Right renal cortex interstitium (tissue), 3 donors: ENCODE results near the gene FBXO17. TPM values are rescaled to one million over a fixed set of nuclear protein-coding genes. Genes with fewer than 3 reads are reported as not detected.
A peak's percentile ranks its signal among the peaks of the same experiment; 100 is the strongest.
"Not testable (repeated sequence)": the region's sequence is repeated elsewhere in the genome, so short reads cannot be mapped to it uniquely, and the experiment has no call there.

Source experiments
- DNase-seq, 3 donors: peaks; one replicate each; pipeline ENCODE4 v3.0.0-alpha.2; 2013; ENCODE audit warnings: low read depth in 3 of 3, low spot score in 2 of 3
- polyA plus RNA-seq, 3 donors: library from polyadenylated mRNA; unstranded; fragments of 120-200 nt; gene quantifications; one replicate each; pipeline ENCODE4 v1.2.1, GENCODE V29; 2013; ENCODE audit not compliant: insufficient read length in 3 of 3

The FBXO17 gene
- polyA plus RNA-seq, 3 donors, result 57.6 to 59.5 (median 57.6) TPM

- DNase-seq, result no peak
These were observed 5.2 kb upstream of the FBXO17 start for GRCh38 chr19:38980583-38981374.

- no peak for DNase-seq
These were observed 4.3 kb upstream of the FBXO17 start for GRCh38 chr19:38979812-38980211.

GRCh38 chr19:38978326-38978689, 2.8 kb upstream of the FBXO17 start:
- DNase-seq, result no peak

GRCh38 chr19:38977445-38978325, 2.1 kb upstream of the FBXO17 start:
- no peak for DNase-seq

- peak in 1 of 3 donors; percentile 41 for DNase-seq
These were observed 324 bp upstream of the FBXO17 start for GRCh38 chr19:38975861-38976271.

GRCh38 chr19:38974624-38975213, 823 bp downstream of the FBXO17 start:
- DNase-seq, result no peak

- DNase-seq, result no peak
These were observed 3.9 kb downstream of the FBXO17 start for GRCh38 chr19:38971672-38972071.

GRCh38 chr19:38970664-38971532, 4.6 kb downstream of the FBXO17 start:
- no peak for DNase-seq

GRCh38 chr19:38966149-38966548, 9.4 kb downstream of the FBXO17 start:
- DNase-seq, result not testable (repeated sequence)

GRCh38 chr19:38964738-38965137, 10.8 kb downstream of the FBXO17 start:
- no peak for DNase-seq

- DNase-seq, result no peak
These were observed 15.9 kb downstream of the FBXO17 start for GRCh38 chr19:38959618-38960017.

- DNase-seq, result no peak
These were observed 17.2 kb downstream of the FBXO17 start for GRCh38 chr19:38958301-38958700.

GRCh38 chr19:38956264-38956663, 19.3 kb downstream of the FBXO17 start:
- no peak for DNase-seq

- no peak for DNase-seq
These were observed 21.9 kb downstream of the FBXO17 start for GRCh38 chr19:38953677-38954076.

GRCh38 chr19:38952395-38953165, 23.0 kb downstream of the FBXO17 start:
- peak in 2 of 3 donors; percentile 37 to 61 for DNase-seq

- no peak for DNase-seq
These were observed 24.4 kb downstream of the FBXO17 start for GRCh38 chr19:38951187-38951586.

- DNase-seq, result peak; percentile 65 to 78 (median 66)
These were observed 25.8 kb downstream of the FBXO17 start for GRCh38 chr19:38949580-38950367.

- DNase-seq, result no peak
These were observed 29.1 kb downstream of the FBXO17 start for GRCh38 chr19:38946229-38947010.
